SIG-M5 treated with dmso at 0.1 percent for 504 hours (cell line): ENCODE results near the gene FN3KRP.

Experiments
- DNase-seq: peaks from one replicate; lab custom pipeline; 2025; ENCODE audit not compliant: unreplicated experiment; lab: John Stamatoyannopoulos, UW

The FN3KRP gene

DNA sequence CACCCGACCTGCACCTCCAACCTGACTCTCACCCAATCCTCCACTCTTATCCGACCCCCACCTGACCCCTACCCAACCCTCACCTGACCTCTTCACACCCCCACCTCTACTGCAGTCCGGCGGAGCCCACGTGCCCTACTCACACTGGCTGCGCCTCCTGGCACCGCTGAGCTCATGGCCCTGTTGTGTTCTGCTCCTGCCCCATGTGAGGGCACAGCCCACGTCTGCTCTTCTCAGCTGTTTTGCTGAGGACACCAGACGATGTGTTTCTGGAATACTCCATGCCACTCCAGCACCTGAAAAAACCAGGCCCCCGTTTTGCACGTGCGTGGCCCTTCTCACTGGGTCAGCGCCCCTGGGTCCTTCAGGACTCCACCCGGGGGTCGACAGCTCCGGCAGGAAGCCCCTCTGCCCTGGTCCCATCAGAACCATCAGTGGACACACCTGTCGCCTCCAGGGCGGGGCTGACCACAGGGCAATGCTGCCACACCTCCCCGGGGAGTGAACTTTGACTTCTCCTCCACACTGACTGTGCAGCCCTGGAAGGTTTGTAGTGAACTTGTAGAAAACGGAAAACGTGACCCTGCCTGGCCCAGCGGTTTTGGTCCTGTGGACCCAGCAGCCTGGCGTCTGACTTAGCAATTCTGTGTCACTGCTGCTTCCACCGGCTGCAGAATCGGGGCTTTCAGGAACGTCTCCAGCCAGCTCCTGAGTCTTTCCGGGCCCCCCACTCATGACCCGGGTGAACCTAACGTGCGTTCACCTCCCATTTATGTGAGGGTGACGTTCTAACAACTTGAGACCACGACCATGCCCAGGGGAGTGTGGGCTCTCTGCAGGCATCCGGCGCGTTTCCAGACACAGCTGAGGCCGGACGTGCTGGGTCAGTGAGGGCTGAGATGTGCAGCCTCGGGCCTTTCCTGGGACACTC, 12.3 kb upstream of the FN3KRP start:
- no peak for DNase-seq

DNA sequence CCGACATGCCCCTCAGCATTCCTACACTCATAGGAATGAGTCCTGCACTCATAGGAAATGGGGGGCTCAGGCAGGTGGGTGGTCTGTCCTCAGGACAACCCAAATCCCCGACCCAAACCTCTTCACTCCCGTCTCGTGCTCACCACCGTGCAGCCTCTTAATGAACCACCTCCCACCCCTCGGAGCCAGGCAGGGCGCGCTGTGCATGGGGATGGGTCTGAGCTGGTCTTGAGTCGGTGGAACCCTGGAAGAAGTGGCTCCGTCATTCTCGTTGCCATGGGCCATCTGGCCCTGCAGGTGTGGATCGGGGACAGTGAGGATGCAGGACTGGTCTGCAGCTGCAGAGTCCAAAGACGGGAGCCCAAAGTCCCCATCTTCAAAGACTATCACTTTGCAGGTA, 11.6 kb upstream of the FN3KRP start:
- no peak for DNase-seq

DNA sequence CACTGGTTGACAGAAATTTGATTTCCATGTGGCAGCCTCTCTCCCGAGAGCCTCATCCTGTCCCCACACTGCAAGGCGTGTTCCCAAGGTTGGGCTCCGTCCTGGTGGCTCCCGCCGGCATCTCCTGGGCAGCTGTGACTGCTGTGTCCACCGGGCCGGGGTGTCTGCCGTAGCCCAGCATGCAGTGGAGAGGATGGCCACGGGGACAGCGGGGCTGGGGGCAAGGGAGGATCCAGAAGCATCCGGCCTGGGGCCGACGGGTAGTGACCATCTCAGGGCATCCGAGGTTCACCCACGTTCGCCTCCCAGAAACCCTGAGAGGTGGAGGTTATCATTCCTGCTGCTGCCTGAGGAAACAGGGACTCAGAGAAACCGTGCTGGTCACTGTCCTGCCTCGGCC, 10.8 kb upstream of the FN3KRP start:
- DNase-seq = no peak

DNA sequence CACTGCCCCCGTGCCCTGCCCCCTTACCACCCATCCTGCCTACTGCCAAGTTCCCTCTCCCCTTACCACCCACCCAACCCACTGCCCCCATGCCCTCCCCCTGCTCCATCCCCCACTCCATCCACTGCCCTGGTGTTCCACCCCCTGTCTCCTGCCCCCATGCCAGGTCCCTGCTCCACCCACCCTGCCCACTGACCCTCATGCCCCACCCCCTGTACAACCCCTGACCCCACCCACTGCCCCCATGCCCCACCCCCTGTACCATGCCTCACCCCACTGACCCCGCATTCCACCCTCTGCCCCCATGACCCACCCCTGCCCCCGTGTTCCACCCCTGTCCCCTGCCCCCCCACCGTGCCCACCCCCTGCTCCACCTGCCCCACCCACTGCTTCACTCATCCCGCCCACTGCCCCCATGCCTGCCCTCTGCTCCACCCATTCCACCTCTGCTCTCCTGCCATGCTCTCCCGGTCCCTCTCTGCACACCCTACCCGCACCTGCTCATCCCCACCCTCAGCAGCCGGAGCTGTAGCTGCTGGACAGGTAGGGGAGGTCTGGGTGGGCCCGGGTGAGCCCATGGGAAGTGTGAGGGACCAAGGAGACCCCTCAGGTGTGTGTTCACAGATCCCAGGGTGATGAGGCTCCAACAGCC, 7.4 kb upstream of the FN3KRP start:
- DNase-seq = no peak

DNA sequence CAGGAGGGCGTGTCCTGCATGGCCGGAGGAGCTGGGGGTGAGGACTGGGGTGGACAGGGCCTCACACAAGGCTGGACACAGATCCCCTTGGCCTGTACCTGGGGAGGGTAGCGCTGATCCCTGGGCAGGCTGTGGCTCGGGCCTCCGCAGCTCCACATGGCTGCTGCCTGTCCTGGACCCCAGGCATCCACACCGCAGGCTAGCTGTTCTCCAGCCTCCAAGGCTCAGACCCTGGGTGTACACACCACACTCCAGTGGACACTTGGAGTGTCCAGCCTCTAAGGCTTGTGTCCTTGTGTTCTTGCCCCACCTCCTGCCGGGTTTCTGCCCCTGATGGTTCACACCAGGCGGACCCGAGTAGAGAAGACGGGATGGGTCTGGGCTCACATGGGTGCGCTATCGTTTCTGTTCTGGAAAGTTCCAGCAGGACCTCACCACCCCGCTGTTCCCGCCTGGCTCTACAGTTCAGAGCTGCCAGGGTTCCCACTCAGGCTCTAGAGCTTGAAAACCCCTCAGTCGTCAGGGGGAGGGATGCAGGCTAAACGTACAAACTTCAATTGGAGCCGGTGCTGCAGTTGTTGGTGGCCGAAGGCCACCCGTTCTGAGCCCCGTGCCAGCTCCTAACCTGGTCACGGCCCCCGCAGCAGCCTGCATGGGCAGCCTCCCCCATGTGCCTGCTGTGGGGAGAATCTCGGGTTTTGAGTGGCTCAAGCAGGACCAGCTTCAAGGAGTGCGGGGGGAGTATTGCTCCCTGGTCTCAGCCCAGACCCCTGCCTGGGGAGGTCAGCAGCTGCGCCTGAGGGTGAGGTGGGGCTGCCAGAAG, 6.6 kb upstream of the FN3KRP start:
- DNase-seq = no peak

DNA sequence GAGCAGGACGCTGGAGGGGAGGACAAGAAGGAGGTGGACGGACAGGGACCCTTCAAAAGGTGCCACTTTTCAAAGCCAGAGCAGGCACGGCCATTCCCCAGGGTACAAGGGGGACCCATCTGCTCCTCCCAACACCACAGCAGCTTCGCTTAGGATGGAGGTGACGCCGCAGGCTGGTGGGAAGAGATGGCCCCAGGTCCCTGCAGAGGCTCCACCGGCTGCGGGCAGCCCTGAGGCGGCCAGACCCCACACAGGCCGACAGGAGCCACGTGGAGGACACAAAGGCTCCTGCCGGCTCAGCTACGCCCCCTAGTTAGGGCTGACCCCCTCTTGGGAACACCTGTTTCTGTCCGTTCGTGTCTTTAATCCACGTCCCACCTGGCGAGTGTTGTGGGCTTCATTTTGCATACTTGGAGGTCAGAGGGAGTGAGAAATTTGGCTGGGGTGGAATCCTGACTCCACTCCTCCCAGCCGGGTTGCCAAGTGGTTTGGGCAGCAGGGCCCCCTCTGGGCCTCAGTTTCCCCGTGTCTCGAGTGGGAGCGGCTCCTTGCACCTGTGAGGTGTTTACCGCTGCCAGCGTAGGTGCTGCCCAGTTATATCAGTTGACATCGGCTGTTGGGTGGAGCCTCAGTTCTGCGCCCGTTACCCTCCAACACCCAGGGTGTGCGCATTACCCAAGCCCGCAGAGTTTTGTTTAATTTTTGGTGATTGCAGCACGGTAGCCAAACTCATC, 5.8 kb upstream of the FN3KRP start:
- DNase-seq = no peak

DNA sequence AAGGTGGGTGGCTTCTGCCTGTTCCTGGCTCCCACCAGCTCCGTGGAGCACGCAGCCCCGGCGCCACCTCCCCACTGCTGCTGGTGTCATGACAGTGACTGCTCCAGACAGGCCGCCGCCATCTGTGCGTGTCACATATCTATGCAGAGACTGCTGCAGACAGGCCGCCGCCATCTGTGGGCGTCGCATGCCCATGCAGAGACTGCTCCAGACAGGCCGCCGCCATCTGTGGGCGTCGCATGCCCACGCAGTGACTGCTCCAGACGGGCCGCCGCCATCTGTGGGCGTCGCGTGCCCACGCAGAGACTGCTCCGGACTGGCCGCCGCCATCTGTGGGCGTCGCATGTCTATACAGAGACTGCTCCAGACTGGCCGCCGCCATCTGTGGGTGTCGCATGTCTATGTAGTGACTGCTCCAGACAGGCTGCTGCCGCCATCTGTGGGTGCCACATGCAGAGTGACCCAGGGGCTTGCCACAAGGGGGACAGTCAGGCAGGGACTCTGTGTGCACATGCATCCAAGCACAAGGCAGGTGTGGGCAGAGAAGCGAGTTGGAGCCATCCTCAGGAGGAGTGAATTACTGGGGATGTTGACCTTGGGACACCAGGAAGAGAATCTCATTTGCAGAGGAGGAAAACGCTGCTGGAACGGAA, 3.3 kb upstream of the FN3KRP start:
- DNase-seq = no peak

DNA sequence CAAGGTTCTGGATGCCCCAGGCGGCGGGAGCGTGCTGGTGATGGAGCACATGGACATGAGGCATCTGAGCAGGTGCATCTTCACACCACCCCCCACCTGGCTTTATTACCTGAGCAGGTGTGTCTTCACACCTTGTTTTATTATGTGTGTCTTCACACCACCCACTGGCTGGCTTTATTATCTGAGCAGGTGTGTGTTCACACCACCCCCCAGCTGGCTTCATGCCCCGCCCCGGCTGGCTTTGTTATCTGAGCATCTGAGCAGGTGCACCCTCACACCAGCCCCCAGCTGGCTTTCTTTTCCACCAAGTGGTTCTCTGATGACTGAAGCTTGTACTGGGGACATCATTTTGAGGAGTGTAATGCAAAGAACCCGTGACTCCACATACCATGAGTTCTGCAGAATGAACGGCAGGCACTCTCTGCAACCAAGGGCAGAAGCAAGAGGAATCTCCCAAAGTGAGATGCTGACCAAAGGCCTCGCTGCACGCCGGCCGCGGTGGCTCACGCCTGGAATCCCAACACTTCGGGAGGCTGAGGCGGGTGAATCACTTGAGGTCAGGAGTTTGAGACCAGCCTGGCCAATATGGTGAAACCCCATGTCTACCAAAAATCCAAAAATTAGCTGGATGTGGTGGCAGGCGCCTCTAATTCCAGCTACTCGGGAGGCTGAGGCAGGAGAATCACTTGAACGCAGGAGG, 2.6 kb downstream of the FN3KRP start:
- DNase-seq = no peak

DNA sequence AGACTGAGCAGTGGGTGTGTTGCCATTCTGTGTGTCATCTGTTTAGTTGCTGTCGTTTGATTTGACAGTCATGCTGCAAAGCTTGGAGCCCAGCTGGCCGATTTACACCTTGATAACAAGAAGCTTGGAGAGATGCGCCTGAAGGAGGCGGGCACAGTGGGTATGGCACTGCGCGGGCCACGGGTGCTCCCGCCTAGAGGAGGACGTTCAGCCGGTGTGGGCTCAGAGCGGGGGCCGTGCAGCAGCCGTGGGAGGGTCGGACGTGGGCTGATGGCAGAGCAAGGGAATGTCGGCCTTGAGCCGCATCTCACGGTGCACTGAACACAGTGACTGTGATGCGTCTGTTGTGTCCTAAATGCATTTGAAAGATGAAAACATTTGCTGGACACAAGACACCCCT, 3.7 kb downstream of the FN3KRP start:
- no peak for DNase-seq

DNA sequence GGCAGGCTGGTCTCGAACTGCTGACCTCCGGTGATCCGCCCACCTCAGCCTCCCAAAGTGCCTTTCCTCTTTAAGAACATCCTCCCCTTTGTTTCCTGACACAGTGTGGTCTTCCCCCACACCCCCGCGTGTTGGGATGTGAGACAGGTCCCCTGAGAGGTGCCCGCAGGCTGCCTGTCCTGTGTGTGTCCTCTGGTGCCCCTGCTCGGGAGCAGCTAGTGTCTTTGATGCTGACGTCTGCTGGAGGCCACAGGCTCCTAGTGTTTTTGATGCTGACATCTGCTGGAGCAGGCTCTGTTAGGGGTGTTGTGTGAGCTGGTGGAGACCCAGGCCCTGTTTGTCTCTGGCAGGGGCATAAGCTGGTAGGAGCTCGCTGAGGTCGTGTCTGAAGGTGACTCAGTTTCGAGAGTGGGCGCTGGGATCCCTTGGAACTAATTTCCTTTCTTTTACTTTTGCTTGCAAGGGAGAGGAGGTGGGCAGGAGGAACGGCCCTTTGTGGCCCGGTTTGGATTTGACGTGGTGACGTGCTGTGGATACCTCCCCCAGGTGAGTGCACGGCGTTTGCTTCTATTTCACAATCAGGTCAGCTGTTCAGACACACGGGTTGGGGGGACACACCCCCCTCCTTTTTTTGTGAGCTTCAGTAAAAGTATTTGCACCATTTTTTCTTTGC, 6.0 kb downstream of the FN3KRP start:
- DNase-seq = no peak

DNA sequence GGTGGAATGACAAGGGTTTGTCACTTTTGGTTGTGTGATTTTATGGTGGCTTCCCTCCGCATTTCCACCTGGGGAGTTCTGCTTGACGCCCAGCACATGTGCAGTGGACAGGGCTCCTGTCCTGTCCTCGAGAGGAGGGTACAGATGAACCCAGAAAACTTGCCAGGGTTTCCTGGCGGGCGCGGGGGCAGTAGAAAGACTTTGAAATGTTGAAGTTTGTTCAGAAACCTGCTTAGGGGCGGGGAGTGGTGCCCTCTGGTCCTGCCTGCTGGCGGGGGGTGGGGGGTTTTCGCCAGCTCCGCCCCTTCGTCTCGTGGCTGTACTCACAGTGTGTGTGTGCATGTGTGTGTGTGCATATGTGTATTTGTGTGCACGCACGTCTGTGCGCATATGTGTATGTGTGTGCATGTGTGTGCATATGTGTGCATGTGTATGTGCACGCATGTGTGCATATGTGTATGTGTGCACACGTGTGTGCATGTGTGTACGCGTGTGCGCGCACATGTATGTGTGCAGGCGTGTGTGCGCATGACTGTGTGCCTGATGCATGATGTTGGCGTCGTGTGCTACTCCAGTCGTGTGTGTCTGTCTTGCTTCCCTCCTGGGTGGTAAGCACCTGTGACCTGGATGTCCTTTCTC, 6.8 kb downstream of the FN3KRP start:
- no peak for DNase-seq

DNA sequence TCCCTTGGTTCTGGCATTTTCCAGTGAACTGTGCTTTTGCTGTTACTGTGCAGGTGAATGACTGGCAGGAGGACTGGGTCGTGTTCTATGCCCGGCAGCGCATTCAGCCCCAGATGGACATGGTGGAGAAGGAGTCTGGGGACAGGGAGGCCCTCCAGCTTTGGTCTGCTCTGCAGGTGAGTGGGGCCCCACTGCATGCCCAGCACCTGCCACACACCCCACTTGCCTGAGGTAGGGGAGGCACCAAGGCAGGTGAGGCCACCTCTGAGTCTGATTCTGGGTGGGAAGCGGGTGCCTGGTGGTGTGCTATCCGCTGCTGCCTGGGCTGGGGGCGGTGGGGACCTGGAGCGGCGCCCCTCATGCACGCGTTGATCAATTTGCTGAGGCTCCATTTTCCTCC, 9.9 kb downstream of the FN3KRP start:
- no peak for DNase-seq

DNA sequence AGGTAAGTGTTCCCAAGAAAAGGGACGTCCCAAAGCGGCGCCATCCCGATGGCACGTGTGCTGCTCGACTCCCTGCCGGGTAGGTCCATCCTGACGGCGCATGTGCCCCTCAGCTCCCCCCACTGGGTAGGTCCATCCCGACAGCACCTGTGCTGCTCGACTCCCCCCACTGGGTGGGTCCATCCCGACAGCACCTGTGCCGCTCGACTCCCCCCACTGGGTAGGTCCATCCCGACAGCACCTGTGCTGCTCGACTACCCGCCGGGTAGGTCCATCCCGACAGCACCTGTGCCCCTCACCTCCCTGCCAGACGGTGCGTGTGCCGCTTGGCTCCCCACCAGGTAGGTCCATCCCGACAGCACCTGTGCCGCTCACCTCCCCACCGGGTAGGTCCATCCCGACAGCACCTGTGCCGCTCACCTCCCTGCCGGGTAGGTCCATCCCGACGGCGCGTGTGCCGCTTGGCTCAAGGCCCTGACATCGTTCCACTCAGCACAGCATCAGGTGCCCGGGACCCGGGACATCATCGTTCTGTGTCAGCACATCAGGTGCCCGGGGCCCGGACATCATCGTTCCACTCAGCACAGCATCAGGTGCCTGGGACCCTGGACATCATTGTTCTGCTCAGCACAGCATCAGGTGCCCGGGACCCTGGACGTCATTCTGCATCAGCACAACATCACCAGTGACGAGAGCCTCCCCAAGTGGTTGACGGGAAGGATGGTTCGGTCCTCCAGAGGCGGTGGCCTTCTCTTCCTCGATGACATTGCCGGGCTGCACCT, 13.2 kb downstream of the FN3KRP start:
- DNase-seq = no peak

DNA sequence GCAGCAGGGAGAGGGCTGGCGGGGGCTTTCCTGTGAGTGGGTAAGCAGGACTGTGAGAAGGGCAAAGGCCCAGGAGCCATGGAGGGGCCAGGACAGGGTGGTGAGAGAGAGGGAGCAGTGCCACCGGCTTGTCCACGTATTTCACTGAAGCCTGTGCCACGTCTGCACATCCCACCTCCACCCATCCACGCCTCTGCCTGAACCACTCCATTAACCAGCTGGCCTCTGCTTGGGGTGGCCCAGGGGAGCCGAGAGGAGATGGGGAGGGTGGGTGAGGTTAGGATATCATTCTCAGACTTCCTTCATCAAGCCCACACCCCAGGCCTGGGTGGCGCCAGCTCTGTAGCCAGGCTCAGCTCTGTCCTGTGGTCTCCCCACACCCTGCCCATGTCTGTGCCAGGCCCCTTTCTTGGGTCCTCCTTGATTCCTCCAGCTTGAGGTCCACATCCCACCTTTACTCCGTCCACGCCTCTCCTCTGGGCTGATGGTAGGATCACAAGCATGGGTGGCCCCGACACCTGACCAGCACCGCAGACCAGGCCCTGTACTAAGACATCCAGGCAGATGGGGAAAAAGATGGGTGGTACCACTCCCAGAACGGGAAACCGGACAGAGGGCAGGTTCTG, 15.7 kb downstream of the FN3KRP start:
- no peak for DNase-seq

DNA sequence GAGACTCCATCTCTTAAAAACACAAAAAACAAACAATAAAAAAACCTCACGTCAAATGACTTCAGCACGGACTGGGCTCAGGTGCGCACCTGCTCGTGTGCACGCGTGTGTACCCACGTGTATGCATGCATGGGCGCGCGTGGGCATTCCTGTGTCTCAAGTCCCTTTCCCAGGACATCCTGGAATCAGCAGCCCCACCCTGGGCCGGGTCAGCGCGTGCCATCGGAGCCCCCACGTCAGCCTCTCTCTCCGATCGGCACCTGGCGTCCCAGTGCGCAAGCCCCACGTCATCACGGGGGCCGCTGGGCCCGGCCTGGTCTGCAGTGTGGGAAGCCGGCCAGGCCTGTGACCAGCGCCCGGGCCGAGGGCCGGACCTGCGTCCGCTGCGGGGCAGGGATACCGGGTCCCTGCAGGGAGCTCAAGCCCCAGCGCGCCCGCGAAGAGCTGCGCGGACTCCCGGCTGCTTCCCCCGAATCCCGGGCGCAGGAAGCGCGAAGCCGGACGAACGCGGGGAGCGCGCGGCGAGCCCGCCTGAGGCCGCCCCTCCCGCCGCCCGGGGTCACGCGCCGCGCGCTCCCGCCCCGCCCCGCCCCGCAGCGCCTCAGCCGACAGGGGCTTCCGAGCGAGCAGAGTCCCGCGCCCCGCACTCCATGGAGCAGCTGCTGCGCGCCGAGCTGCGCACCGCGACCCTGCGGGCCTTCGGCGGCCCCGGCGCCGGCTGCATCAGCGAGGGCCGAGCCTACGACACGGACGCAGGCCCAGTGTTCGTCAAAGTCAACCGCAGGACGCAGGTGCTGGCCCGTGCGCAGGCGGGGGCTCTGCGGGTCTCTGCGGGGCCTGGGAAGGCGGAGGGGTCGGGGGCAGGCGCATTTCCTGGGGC, 18.7 kb downstream of the FN3KRP start, which contains the start of gene FN3K:
TSS of gene FN3K (plus strand) at position 629 of the 880 bp plus-strand sequence. CDS start at position 651, 22 bp downstream.
- no peak for DNase-seq

DNA sequence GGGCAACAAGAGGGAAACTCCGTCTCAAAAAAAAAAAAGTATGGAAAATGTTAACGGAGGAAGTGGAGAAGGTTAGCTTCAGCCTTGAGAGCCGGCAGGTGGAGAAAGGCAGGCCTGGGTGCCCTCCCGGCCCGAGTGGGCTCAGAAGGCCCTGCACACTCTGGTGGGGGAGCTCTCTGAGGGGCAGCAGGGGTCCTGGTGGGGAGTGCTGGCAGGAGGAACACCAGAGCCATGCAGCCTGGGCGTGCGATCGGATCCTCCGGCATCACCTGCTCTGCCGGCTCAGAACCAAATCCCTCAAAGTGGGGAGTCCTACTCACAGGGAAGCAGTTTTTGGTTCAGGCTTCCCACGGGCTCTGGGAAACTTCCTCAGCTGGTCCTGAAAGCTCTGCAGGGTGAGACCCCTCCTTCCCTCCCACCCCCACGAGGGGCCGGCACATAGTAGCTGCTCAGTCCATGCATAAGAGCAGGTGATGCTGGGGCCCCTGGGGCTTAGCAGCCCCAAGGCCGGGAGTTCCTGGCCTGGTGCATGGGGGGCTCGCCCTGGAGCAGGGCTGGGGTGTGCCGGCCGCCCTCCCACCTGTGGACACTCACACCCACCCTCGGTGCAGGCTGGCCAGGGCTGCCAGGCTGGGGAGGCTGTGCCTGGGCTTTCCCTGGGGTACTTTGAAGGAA, 20.1 kb downstream of the FN3KRP start:
- DNase-seq = no peak
